ENCODE results near the gene SUSD3. TPM values are rescaled to one million over a fixed set of nuclear protein-coding genes. Genes with fewer than 3 reads are reported as not detected.

SUSD3 gene
- total and polyA plus RNA-seq, 2 donors (not counting 3 experiments of a cell fraction or from before 2014, with no cell fraction given), result not detected

- CTCF ChIA-PET, result no interaction called here
- dilution Hi-C loops (cut with MboI; ENCODE audit: extremely low pct_ligation_motif_present, low sequenced_read_pairs), result no loop called here
Measured at GRCh38 chr9:93068956-93069355, 10.5 kb downstream of the SUSD3 start.

GRCh38 chr9:93071464-93071863 is 13.0 kb downstream of the SUSD3 start:
- no TSS peak for BruUV-seq (replicated peaks)
- H3K4me2 ChIP-seq (ENCODE audit: insufficient read depth, low read length), result no peak overlapping the region
- intact Hi-C loops (cut with micrococcal nuclease), result no loop called here
- ChIA-PET CTCF (interaction anchor here (0.8 kb wide), 1 partner anchor 68 kb away, joined by 3 read pairs; no protein-coding TSS in a partner anchor), POLR2A (no interaction called here)
- H3K79me2 ChIP-seq (ENCODE audit: control insufficient read depth, insufficient read depth, low read length), result no peaks in the 10 kb centered on the region
- FAIRE-seq, result peak; percentile 56
- no peaks in the 10 kb centered on the region for H3K9me3 ChIP-seq (replicated peaks; ENCODE audit: control insufficient read depth, insufficient read depth, low read length)
- H3K36me3 ChIP-seq (ENCODE audit: control insufficient read depth in 2 of 2, extremely low read depth in 1 of 2, insufficient read depth in 2 of 2, low read length in 2 of 2), result no peaks in the 10 kb centered on the region
- H3K9me1 ChIP-seq (replicated peaks; ENCODE audit: control insufficient read depth, extremely low read depth, insufficient read depth, low read length), result no peaks in the 10 kb centered on the region
- no peak overlapping the region for H3K9ac ChIP-seq (replicated peaks; ENCODE audit: extremely low read depth, insufficient read depth, low read length)
- no peak for TF ChIP-seq MAX (IDR thresholded peaks at IDR 0.05; ENCODE audit: insufficient read depth, insufficient read length)
- no peak for TF ChIP-seq EZH2 (IDR thresholded peaks at IDR 0.05; ENCODE audit: borderline replicate concordance, low read depth, low read length, severe bottlenecking)
- no peak for TF ChIP-seq CTCF (IDR thresholded peaks at IDR 0.05; ENCODE audit: extremely low read depth in 1 of 2, insufficient read depth in 1 of 2, low read depth in 1 of 2, low read length in 2 of 2)
- TF ChIP-seq GATA2 (IDR thresholded peaks at IDR 0.05; ENCODE audit: insufficient read depth, insufficient read length, low read depth, low read length), result no peak
- peaks cover 0 to 3% of the 10 kb centered on the region in 2 experiments for H3K27me3 ChIP-seq (ENCODE audit: control insufficient read depth in 2 of 2, insufficient read depth in 2 of 2, low read length in 2 of 2)
- dilution Hi-C loops (cut with MboI; ENCODE audit: extremely low pct_ligation_motif_present, low sequenced_read_pairs), result no loop called here
- no peak overlapping the region for H2AFZ ChIP-seq (ENCODE audit: low read depth, low read length)
- no peaks in the 10 kb centered on the region for H4K20me1 ChIP-seq (replicated peaks; ENCODE audit: control insufficient read depth, extremely low read depth, insufficient read depth, low read length)
- peak; percentile 5 for DNase-seq (ENCODE audit: low read depth, low spot score)
- no peak overlapping the region for H3K27ac ChIP-seq (ENCODE audit: insufficient read depth, low read depth, low read length)
- no peaks in the 10 kb centered on the region for H3K4me1 ChIP-seq (ENCODE audit: control insufficient read depth, extremely low read depth, insufficient read depth, low read length)
- no peak overlapping the region for H3K4me3 ChIP-seq (replicated peaks in 1 of 3; ENCODE audit: insufficient read depth in 1 of 3, low read depth in 1 of 3, low read length in 3 of 3)

More at GRCh38 chr9:93068956-93069355, 10.5 kb downstream of the SUSD3 start:
- Histone ChIP-seq H2AFZ (ENCODE audit: low read depth, low read length) (no peak overlapping the region), H3K79me2 (ENCODE audit: control insufficient read depth, insufficient read depth, low read length) (no peaks in the 10 kb centered on the region), H3K36me3 (ENCODE audit: control insufficient read depth in 2 of 2, extremely low read depth in 1 of 2, insufficient read depth in 2 of 2, low read length in 2 of 2) (no peaks in the 10 kb centered on the region), H3K4me3 (replicated peaks in 1 of 3; ENCODE audit: insufficient read depth in 1 of 3, low read depth in 1 of 3, low read length in 3 of 3) (no peak overlapping the region), H3K9me1 (replicated peaks; ENCODE audit: control insufficient read depth, extremely low read depth, insufficient read depth, low read length) (no peaks in the 10 kb centered on the region), H3K27ac (ENCODE audit: insufficient read depth, low read depth, low read length) (no peak overlapping the region), H3K9me3 (replicated peaks; ENCODE audit: control insufficient read depth, insufficient read depth, low read length) (no peaks in the 10 kb centered on the region), H3K27me3 (ENCODE audit: control insufficient read depth in 2 of 2, insufficient read depth in 2 of 2, low read length in 2 of 2) (peaks cover 0 to 3% of the 10 kb centered on the region in 2 experiments), H3K4me1 (ENCODE audit: control insufficient read depth, extremely low read depth, insufficient read depth, low read length) (no peaks in the 10 kb centered on the region), H4K20me1 (replicated peaks; ENCODE audit: control insufficient read depth, extremely low read depth, insufficient read depth, low read length) (no peaks in the 10 kb centered on the region), H3K4me2 (ENCODE audit: insufficient read depth, low read length) (no peak overlapping the region), H3K9ac (replicated peaks; ENCODE audit: extremely low read depth, insufficient read depth, low read length) (no peak overlapping the region)
- FAIRE-seq, result no peak
- BruUV-seq (replicated peaks), result no TSS peak
- POLR2A ChIA-PET, result no interaction called here
- TF ChIP-seq JUN (IDR thresholded peaks at IDR 0.05; ENCODE audit: borderline replicate concordance, insufficient read depth, insufficient read length, low read depth), result no peak
- TF ChIP-seq MYC (IDR thresholded peaks at IDR 0.05; ENCODE audit: low read depth, low read length), result no peak
- no peak for TF ChIP-seq MAX (IDR thresholded peaks at IDR 0.05; ENCODE audit: insufficient read depth, insufficient read length)
- DNase-seq (ENCODE audit: low read depth, low spot score), result no peak
- intact Hi-C loops (cut with micrococcal nuclease), result no loop called here

Measured in endothelial cell of umbilical vein (primary cell).